ENCODE results near the gene THSD4. TPM values are rescaled to one million over a fixed set of nuclear protein-coding genes. Genes with fewer than 3 reads are reported as not detected.

The THSD4 gene
- total and polyA plus RNA-seq, 9 of the 15 experiments (the other 6 are each of a cell fraction or from before 2014, with no cell fraction given): 0.04 TPM; not detected in 5

GRCh38 chr15:71654720-71655174 lies 539.5 kb downstream of the THSD4 start:
- no peak for FAIRE-seq
- WGBS (ENCODE audit: insufficient coverage, low coverage, missing lambda C conversion rate): 0% methylated on average over 3 of the region's 3 CpGs
- Histone ChIP-seq H3K36me3 (ENCODE audit: control insufficient read depth, insufficient read depth, low read length) (no peaks in the 10 kb centered on the region), H3K4me3 (no peak overlapping the region), H3K27me3 (ENCODE audit: control insufficient read depth in 2 of 2, insufficient read depth in 2 of 2, low read length in 2 of 2) (peaks cover 4 to 9% of the 10 kb centered on the region in 2 experiments; a peak in 3 of 5 replicates), H3K4me2 (ENCODE audit: insufficient read depth, low read length) (no peak overlapping the region), H3K27ac (ENCODE audit: extremely low read depth, low read depth, low read length) (no peak overlapping the region), H2AFZ (ENCODE audit: low read depth, low read length) (no peak overlapping the region), H3K9me1 (ENCODE audit: control insufficient read depth, insufficient read depth, low read length) (no peaks in the 10 kb centered on the region), H3K79me2 (ENCODE audit: control insufficient read depth, insufficient read depth, low read length) (no peaks in the 10 kb centered on the region), H3K9me3 (replicated peaks; ENCODE audit: control insufficient read depth, insufficient read depth, low read depth, low read length) (no peaks in the 10 kb centered on the region), H3K4me1 (replicated peaks in 1 of 2; ENCODE audit: control insufficient read depth in 2 of 2, insufficient read depth in 2 of 2, low read length in 2 of 2) (no peaks in the 10 kb centered on the region; a peak in 1 of 5 replicates), H4K20me1 (replicated peaks; ENCODE audit: control insufficient read depth, insufficient read depth, low read length) (no peaks in the 10 kb centered on the region; the same call in 1 of the 2 replicates), H3K9ac (ENCODE audit: insufficient read depth in 1 of 2, low read depth in 2 of 2, low read length in 2 of 2) (no peak overlapping the region)
- intact Hi-C loops (cut with micrococcal nuclease): loop anchor here (5.0 kb wide), 2 partner anchors 122 to 207 kb away; no protein-coding TSS in a partner anchor
- ChIA-PET POLR2A (interaction anchor here (1.2 kb wide), 1 partner anchor 10 kb away, joined by 3 read pairs; no protein-coding TSS in a partner anchor), CTCF (ENCODE audit: low intra/inter-chr PET ratio) (no interaction called here)
- in situ Hi-C loops (cut with MboI): no loop called here
- ATAC-seq: no peak
- DNase-seq (ENCODE audit: extremely low read depth in 1 of 4, low spot score in 3 of 4): no peak
- no TSS peak for BruUV-seq (replicated peaks)
- TF ChIP-seq TFAP4 (CRISPR knock-in tag; IDR thresholded peaks at IDR 0.05; ENCODE audit: borderline replicate concordance) (no peak), GATAD2B (IDR thresholded peaks at IDR 0.05; ENCODE audit: borderline replicate concordance) (no peak), KLF10 (CRISPR knock-in tag; IDR thresholded peaks at IDR 0.05) (no peak), ZNF586 (CRISPR knock-in tag; conservative IDR thresholded peaks at IDR 0.05) (no peak), PREB (CRISPR knock-in tag; IDR thresholded peaks at IDR 0.05) (no peak), ATF7 (IDR thresholded peaks at IDR 0.05) (no peak), PTTG1 (tag; IDR thresholded peaks at IDR 0.05; ENCODE audit: low read depth) (no peak), RB1 (IDR thresholded peaks at IDR 0.05; ENCODE audit: low read depth) (no peak), ZNF124 (CRISPR knock-in tag; IDR thresholded peaks at IDR 0.05) (no peak), CBX2 (IDR thresholded peaks at IDR 0.05; ENCODE audit: insufficient read depth, low read length, poor library complexity, severe bottlenecking) (no peak), CREB3L1 (IDR thresholded peaks at IDR 0.05; ENCODE audit: borderline replicate concordance, low read depth) (no peak), RFX5 (IDR thresholded peaks at IDR 0.05; ENCODE audit: low read depth, low read length) (no peak), ZBTB5 (IDR thresholded peaks at IDR 0.05) (no peak)
